Umbilical cord (tissue), 2 donors: ENCODE measurements around the gene CLSTN3. TPM values are rescaled to one million over a fixed set of nuclear protein-coding genes. Genes with fewer than 3 reads are reported as not detected.

Experiments
- DNase-seq: peaks from one replicate; pipeline ENCODE4 v3.0.0-alpha.2; 2015; ENCODE audit warnings: low spot score
- total RNA-seq: library from RNA; depleted of rRNA; stranded (reverse); fragments of >200 nt; gene quantifications from one replicate; pipeline ENCODE4 v1.2.3, GENCODE V29; 2014; ENCODE audit warnings: low replicate concordance; ENCODE audit not compliant: insufficient read depth

The CLSTN3 gene
- 15.4 TPM for total RNA-seq

DNA sequence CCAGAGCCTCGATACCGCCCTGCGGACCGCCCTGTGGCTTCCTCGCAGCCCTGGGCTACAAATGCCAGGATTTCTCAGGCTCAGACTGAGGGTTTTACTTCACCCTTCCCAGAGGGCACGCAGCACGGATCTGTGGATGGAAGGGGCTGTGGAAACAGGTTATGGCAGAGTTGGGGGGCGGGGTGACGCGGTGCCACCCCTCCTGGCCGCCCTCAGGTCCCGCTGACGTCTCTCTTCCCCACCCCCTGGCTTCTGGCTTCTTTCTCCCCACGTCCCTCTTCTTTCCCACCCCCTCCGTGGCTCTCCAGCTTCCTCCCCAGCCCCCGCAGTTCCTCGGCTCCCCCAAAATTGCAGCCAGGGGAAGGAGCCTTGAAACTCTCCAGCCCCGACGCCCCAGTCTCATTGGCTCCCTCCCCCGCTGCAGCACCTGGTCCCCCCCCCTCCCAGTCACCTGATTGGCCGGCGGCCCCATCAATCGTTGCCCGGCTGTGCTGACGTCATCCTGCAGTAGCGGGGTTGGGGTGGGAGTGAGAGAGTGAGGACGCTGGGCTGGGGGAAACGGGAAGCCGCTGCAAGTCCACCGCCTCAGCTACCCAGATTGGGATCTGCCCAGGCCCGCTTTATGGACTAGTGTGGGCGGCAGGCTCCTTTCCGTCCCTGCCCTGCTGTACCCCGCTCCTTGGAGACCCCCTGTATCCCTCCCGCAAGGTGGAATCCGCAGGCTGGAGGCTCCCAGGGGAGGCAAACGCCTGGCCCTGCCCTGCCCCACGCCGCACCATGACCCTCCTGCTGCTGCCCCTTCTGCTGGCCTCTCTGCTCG lies at the start of gene CLSTN3:
Gene CLSTN3, plus strand, starts transcription at position 500 of the 820 bp plus-strand sequence. Its CDS starts 278 bp downstream, at position 778.
- DNase-seq: peak; percentile 82

DNA sequence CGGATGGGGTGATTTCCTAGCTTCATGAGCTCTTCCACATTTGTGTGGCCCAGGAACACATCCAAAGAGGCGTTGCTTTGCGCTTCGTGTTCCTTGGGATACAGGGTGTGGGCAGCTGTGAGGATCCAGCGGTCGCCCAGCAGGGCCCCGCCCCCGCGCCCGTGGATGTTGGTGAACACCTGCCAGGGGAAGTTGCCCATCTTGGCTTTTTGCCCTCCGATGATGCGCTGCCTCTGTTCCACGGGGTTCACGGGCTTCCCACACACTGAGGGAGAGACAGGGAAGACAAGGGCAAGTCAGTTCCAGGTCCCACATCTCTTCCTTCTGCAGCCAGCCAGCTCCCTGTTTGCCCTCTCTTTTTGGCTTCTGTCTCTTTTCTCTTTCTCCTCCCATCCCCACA lies 49.1 kb upstream of the CLSTN3 start:
- DNase-seq: no peak

DNA sequence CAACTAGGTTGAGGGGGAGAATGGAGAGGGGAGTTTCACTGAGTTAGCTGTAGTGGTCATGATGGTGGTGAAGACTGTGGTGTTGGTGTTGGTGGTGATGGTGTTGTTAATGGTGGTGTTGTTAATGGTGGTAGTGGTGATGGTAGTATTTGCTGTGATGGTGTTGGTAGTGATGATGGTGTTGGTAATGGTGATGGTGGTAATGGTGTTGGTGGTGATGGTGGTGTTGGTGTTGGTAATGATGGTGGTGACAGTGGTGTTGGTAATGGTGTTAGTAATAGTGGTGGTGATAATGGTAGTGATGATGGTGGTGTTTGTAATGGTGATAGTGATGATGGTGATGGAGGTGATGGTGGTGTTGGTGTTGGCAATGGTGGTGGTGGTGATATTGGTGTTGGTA lies 47.0 kb upstream of the CLSTN3 start:
- DNase-seq: no peak

DNA sequence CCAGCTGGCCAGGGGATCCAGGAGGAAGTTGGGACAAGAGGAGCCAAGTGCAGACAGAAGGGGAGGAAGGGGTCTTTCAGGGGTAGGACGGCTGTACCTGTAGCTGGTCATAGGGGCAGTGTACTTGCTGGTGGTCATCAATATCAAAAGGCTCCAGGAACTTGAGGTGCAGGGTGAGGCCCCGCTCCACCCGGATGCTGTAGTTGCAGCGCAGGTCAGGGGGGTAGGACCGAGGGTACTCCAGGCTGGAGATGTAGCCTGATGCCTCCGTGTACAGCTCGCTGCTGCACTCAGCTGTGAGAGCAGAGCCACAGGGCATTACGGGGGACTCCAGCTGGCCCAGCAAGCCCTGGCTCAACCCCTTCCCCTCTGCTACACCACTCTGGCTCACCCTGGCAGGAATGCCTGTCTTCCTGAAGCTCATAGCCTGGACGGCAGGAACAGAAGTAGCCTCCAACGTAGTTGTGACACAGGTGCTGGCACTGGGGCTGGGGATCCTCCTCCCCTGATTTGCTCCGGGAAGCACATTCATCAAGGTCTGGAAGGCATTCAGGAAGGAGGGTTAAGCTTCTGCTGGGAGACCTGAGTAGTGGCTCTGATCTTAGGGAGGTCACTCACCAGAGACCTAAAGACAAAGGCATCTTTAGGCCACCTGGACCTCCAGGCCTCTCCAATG lies 40.8 kb upstream of the CLSTN3 start:
- no peak for DNase-seq

GRCh38 chr12:7090222-7090998 lies 39.8 kb upstream of the CLSTN3 start:
- no peak for DNase-seq

- DNase-seq: no peak
These were observed 39.0 kb upstream of the CLSTN3 start for GRCh38 chr12:7091171-7091570.

GRCh38 chr12:7091660-7092228 lies 38.4 kb upstream of the CLSTN3 start:
- DNase-seq: no peak

- peak; percentile 87 for DNase-seq
These were observed 37.8 kb upstream of the CLSTN3 start, which contains the start of gene C1R for GRCh38 chr12:7092229-7092985. C1R (minus strand) TSS chr12:7092445; CDS start chr12:7092388, 57 bp downstream.

DNA sequence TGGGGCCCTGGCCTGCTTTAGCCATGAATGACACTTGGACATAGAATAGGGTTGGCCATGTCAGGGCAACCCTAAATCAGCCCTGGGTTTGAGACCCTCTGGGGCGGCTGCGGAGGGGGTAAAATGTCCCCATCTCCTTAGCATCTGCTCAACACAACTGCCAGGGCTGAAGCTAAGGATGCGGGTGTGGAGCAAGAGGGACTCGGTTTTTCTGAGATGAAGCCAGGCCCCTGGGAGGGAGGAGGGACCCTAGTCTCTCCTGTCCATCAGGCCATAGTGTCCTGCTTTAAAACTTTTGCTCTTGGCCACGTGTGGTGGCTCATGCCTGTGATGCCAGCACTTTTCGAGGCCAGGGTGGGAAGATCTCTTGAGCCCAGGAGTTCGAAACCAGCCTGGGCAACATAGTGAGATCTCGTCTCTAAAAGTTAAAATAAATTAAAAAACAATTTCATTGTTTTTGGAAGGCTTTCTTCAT lies 37.1 kb upstream of the CLSTN3 start:
- DNase-seq: no peak

GRCh38 chr12:7093486-7093885 lies 36.7 kb upstream of the CLSTN3 start:
- no peak for DNase-seq

DNA sequence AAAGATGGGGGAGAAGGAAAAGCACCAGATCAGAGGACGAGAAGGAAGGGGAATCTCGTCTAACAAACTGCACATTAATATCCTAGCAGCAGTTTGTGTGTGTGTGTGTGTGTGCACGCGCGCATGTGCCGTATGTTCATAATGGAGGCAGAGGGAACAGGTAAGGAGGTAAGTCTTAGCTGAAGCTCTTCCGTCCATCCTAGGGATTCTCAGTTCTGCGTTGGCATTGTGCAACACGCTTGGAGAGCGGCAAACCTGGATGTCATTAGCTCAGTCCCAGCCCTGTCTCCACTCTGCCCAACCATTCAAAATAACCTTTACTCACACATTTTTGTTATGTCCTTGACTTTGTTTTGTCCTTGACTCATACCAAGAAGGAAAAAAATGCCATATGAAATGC lies 36.3 kb upstream of the CLSTN3 start:
- DNase-seq: no peak

DNA sequence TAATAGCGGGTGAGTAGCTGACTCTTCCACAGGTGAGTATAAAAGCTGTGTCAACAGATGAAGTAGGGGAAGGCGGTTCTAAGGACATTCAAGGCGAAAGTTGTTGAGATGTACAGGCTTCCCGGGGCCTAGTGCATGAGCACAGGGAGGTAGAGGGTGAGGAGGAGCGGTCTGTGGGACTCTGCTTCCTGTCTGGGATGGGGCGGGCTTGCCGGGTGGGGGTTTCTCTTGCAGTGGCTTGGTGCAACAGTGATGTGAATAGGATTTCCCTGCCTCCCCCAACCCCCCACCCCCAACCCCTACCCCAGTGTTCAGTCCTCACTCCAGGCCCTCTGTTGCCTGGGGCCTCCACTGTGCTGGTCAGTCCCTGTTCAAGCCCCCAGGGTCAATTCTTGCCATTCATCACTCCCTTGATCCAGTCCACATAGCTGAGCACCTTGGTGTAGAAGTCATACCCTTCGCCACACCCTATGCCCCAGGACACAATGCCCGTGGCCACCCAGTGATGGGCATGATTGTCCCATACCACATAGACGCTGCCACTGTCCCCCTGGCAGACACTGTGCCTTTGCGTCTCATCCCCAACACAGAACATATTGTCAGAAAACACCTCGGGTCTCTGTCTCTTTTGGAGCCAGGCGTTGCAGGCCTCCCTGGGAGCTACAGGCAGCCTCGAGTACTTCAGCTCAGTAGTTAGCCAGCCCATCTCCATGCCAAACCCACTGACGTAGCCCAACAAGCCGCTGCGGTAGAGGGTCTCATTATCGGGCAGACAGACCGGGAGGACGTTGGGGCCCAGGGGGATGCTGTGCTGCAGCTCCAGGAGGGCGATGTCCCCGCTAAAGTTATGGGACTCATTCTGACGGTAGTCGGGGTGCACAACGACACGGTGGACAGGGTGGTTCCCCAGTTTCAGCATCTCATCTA lies 33.9 kb upstream of the CLSTN3 start:
- no peak for DNase-seq

GRCh38 chr12:7096979-7097378 lies 33.2 kb upstream of the CLSTN3 start:
- no peak for DNase-seq

DNA sequence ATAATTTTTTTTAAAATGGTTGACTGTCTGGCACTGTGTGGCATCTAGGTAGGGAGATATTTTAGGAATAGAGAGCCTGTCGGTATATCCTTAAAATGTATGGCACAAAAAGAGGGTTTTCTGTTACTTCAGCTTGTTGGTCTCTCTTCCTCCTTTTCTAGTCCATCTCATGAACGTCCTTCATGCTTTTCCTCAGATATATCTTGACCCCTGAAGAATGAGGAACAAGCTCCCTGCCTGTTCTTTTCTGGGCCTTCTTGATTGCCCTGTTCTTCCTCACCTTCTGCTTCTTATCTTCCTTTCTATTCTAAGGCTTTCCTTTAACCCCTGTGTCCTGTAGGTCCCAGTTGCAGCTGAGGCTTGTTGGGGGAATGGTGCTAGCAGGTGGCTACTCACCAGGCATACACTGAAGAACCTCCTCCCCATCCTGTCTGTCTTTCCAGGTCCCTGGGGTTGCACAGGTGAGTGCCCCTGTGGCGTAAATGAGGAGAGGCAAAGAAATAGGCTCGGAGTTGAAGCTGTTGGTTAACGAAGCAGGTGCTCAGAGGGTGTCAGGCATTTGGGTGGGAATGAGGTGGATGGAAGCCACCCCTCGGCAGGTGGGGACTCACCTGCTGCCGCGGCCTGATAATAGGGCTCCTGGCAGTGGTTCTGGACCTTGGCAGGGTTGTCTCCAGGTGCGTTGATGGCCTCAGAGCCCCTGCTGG lies 30.7 kb upstream of the CLSTN3 start:
- DNase-seq: no peak

- no peak for DNase-seq
These were observed 29.9 kb upstream of the CLSTN3 start for GRCh38 chr12:7100239-7100638.

GRCh38 chr12:7101047-7101693 lies 29.0 kb upstream of the CLSTN3 start:
- no peak for DNase-seq

- no peak for DNase-seq
These were observed 28.5 kb upstream of the CLSTN3 start for GRCh38 chr12:7101694-7102131.

DNA sequence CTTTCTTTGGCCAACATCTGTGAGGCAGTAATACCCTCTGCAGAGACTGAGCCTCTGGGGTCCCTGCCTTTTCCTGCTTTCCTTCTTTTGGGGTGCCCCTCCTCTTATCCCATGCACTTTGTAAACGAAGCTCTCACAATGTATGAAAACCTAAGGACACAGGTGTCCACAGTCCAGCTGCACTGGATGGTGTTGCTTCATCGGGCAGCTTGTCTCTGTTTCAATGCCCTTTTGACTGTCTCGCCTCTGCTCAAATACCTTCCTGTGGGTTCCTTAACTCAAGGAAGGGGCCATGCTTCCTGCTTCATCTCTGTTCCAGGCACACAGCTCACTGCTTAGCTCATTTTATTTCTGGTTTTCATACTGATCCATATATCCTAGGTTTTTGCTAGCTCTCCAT lies 27.6 kb upstream of the CLSTN3 start:
- no peak for DNase-seq
